ENCODE results near the gene BTN1A1.

- TF ChIP-seq ZNF658 (tag by site-specific recombination; IDR thresholded peaks at IDR 0.05) (no peak), CTCF (tag by site-specific recombination; IDR thresholded peaks at IDR 0.05) (no peak), ZNF138 (tag by site-specific recombination; IDR thresholded peaks at IDR 0.05; ENCODE audit: borderline replicate concordance) (no peak), ZNF426 (tag by site-specific recombination; IDR thresholded peaks at IDR 0.05) (no peak), PATZ1 (tag by site-specific recombination; IDR thresholded peaks at IDR 0.05) (no peak), OVOL3 (tag by site-specific recombination; IDR thresholded peaks at IDR 0.05) (no peak), SP2 (tag by site-specific recombination; IDR thresholded peaks at IDR 0.05) (no peak), RBAK (tag by site-specific recombination; IDR thresholded peaks at IDR 0.05) (no peak), SCRT1 (tag by site-specific recombination; IDR thresholded peaks at IDR 0.05; ENCODE audit: borderline replicate concordance) (no peak), PRDM4 (tag by site-specific recombination; IDR thresholded peaks at IDR 0.05) (no peak)
Observed at GRCh38 chr6:26482338-26482737, 17.8 kb upstream of the BTN1A1 start.
